Anterior cingulate cortex (tissue), 58 donors: ENCODE measurements around the gene NCKAP5.

ENCODE experiments used
- DNase-seq, 58 donors: peaks; one replicate each; lab custom pipeline; 2025; lab: John Stamatoyannopoulos, UW

NCKAP5 gene

DNA sequence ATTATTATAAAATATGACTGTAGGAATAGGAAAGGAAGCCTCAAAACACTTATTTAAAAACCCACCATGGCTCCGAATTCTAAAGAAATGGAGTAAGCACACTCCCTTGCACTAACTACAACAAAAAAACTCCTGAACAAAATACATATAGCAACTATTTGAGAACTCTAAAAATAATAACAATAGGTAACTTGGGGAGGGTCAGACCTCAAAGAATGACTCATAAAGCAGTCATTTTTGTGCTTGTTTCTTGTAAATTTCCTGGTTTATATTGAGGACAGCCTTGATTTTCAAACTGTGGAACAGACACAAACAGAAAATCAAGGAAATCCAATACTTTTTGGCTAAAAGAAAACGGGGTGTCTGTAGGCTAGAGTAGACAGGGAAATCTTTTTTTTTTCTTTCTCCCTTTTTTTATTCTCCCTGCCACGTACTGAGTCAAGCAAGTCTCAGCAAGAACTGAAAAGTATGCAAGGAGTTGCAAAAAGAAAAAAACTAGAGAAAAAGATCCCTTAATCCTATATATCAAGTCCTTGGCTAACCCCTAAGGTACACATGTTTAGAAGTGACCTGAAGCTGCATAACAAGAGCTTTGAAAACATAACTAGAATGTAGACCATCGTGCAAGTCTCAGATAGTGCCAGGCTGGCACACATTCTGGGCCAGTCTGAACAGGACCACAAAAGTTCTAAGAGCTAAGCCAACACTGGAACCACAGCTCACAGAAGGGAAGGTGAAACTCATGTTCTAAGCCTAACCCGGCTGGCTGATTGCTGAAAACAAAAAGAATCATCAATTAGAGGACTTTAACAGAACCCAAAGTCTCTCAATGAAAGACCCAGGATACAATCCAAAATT is 495.2 kb downstream of the NCKAP5 start:
- no peak for DNase-seq

DNA sequence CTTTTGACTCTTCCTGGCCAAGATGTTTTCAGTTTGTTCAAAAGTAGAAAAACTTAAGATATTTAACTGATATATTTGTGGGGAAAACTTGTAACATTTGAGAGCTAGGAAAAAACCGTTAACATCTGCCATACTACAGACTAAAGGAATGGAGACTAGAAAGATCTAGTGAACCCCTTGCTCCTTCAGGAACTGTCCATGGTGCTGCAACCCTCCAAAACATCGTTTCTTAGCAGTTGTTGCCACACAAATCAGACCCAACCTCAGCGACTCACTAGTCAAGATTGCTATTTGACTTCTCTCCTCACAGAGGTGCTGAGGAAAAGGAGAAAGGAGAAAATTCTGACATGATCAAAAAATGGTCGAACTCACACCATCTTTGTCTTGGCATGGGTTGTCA is 504.5 kb downstream of the NCKAP5 start:
- DNase-seq, result no peak

DNA sequence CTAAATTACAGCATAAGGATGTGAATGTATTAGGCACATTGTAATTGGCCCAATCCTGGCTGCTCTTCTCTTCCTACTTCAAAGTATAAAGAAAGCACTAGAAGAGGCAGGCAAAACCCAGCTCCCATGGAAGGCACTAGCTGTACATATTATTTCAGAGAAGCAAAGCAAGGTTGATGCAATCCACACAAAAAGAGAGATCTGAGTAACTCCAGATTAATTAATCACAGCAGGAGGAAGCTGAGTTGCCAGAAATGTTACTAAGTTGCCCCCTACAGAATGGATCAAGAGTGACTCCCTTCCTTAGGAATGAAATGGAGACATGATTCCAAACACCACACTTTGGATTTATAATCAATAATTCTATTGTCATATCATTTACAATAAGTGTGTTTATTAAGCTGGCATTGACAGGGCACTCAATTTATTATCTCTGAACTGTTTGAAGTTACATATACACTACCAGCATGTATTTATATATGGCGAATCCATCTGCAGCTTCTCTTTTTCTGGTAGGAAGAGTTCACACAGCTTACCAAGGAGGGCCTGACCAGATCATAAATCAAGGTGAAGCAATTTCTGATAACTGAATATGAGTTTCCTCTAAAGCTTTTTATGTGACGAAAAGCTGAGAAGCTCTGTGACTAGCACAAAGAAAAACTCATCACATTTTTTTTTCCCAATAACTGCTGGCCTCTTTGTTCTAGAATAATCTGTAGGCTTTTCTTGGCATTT is 505.2 kb downstream of the NCKAP5 start:
- no peak for DNase-seq

DNA sequence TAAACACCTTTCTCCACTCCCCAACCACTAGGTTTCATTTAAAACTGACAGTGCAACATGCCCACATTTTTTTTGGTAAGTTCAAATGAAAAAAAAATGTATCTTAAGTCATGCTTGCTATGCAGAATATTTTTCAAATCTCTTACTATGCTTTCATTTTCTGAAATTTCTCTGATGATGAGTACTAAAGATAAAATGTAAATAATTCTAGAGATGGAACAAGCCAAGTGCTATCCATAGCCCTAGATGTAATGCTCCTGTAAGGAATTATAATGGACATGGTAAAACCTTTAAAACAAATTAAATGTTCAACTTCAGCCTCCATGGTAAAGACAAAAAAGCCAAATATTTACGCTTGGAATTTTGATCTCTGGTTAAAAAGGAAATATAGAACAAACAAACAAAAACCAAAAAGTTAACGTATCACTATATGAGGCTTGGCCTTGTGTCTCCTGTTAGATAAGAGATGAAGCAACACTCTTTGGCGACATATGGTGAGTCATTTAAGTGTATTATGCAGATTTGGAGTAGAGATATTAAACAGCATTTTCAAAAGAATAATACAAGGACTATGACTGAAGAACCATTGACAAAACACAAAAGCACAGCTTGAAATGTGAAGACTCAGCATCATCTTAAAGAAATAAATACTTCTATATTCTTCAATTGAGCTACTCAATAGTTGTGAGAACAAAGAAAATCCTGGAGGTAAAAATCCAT is 506.2 kb downstream of the NCKAP5 start:
- no peak for DNase-seq

DNA sequence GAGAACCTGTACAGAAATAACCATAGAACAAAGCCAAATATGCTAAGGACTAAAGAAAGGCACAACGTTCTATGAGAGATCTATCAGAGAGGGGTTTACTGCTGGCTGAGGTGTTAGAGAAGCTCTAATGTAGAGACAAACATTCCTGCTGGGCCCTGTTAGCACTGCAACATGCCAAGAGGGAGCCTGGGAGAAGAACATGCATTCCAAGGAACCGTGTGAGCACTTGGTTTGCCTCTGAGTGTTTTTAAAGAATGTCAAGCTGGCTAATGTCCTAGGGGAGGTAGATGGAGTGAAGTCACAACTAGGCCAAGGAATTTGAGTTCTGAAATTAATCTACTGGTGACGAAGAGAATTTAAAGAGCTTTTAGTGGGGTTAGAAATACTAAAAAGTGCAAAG is 514.0 kb downstream of the NCKAP5 start:
- DNase-seq, result no peak

DNA sequence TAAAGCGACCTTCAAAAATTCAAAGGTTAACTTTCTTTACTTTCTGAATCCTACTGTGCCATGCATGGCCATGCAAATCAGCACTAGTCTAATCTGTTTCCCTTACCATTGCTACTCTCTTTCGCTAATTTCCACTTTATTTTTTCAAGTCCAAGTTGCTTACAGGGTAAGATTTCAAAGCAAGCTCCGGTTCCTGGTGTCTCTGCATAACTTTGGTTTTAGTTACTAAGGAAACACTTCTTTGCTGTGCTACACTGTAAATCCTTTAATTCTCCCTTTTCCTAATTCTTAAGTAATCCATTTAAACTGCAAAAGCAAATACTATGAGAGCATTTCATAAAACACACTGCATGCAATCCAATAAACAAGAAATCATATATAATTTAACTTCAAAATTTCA is 514.7 kb downstream of the NCKAP5 start:
- no peak for DNase-seq

DNA sequence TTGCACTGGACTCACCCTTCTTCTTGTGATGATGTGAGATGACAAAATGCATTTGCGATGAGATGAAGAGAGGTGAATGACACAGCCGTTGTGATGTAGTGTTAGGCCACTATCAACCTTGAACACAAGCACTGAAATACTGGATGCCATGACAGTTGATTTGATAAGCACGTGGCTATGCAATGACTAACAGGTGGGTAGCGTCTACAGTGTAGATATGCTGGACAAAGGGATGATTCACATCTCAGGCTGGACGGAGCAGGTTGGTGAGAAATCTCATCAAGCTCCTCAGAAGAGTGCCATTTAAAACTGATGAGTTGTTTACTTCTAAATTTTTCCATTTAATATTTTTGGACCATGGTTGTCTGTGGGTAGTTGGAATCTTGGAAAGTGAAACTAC is 522.5 kb downstream of the NCKAP5 start:
- DNase-seq, result no peak

DNA sequence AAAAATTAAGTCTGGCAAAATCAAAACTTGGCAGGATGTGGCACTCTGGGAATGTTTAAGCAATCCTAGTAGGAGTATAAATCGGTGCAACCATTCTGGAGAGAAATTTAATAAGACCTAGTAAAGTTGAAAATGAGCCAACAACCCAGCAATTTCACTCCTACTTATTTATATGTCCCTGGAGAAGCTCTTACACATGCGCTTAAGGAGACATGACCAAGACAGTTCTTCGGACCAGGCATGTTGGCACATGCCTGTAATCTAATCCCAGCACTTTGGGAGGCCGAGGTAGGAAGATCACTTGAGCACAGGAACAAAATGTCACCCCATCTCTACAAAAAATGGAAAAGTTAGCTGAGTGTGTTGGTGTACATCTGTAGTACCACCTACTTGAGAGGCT is 523.7 kb downstream of the NCKAP5 start:
- no peak for DNase-seq

DNA sequence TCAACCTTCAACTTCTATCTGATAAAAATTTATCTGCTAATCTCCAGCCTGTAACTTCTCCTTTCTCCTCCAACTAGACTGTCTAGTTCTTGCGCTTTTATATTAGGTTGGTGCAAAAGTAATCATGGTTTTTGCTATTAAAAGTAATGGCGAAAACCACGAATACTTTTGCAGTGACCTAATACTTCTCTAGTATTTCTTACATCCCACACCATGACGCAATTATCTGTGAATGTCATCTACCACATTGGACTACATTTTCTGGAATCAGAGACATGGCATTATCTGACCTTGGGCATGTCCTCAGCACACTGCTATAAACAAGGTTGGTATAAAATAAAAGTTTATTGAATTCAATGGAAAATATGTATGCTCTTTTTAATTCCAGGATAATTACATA is 528.1 kb downstream of the NCKAP5 start:
- no peak for DNase-seq

DNA sequence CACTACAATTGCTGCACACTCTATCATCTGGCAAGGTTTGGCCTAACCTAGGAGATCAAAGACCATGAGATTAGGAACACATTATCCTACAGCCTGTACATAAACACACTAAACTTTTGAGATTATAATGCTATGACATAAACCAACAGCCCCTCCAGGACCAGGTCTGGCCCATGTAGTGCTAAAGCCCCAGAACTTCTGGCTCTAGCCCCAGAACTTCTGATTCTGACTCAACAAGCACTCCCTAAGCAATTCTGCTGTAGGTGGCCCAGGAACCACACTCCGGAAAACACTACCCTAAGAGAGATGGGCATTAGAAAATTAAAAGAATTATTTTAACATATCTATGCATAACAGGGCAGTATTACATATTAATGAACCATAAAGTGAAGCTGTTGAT is 528.7 kb downstream of the NCKAP5 start:
- no peak for DNase-seq

DNA sequence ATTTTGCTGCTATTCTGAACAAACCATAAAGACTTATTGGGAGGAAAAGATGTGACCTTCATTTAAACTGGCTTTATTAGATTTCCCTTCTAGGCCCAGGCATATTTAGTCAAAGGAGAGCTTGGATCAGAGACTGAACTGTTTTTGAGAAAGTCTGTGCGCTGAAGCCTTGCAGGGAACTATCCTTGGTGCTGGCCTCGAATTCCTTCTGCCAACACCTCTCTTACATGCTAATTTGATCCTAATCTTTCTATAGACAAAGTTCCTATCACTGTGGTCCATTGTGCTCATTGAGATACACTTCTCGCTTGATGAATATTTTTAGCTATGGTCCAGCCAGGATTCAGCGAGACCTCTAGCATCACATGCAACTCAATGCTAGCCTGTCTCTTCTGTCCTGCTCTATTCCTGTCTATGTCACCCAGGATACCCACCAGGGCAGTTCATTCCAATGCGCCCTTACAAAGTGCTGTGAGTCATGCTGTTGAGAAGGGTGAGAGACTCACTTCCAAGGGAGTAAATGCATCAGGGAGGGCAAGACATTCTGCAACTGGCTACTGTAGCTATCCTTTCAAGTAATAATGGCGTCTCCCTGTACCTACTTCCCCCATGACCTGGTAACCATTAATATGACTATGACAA is 541.6 kb downstream of the NCKAP5 start:
- no peak for DNase-seq

DNA sequence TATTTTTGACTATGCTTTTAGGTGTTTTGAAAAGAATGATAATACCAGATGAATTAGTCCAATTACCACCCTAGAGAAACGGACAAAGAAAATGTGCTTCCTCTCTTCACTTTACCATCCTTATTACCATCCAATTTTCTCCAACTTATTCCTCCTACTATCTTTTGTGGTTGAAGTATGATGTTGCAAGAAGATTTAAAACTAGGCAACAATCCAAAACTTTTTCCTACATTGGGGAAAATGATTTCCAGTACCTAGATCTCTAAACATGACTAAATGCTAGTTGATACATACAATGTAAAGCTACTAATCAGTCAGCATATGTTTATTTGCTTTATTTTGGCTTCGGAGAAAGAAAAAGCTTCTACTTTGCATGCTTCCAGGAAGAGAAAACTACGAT is 543.3 kb downstream of the NCKAP5 start:
- DNase-seq, result no peak

DNA sequence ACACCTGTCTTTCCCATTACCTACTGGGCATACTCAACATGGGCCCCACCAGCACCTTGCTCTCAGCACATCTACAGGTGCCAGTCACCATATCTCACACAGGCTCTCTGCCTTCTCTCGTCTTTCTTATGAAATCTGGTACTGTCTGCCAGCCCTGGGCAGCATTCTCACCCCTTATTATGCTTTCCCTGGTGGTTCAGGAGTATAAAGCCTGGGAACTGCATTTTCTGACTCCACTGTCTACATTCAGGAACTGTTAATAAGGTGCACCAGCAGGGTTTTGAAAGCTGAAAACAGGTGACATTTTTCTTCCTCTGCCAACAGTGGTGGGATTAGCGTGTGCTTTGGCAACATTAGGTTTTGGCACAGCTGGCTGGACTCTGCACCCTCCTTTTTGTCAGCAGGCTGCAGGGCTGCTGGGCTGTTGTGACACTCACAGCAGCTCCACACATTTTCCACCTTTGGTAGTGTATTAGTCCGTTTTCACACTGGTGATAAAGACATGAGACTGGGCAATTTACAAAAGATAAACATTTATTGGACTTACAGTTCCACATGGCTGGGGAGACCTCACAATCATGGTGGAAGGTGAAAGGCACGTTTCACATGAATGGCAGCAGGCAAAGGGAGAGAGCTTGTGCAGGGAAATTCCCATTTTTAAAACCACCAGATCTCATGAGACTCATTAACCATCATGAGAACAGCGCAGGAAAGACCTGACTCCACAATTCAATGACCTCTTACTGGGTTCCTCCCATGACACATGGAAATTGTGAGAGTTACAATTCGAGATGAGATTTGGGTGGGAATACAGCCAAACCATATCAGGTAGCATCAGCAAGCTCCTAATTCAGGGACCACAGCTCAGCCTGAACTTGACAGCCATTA is 555.2 kb downstream of the NCKAP5 start:
- no peak for DNase-seq

DNA sequence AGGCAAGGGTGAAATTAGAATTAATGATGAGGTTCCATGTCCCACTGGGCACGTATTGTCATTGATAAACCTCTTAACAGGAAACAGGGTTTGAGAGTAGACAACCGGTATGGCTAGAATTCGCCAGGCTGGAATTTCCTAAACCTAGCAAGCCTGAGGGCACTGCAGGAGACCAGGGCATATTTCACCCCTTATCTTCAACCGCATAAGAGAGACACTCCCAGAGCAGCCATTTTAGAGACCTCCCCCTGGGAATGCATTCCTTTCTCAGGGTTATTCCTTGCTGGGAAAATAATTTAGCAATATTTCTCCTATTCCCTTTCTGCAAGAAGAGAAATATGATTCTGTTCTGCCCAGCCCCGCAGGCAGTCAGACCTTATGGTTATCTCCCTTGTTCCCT is 563.6 kb downstream of the NCKAP5 start:
- DNase-seq, result no peak

DNA sequence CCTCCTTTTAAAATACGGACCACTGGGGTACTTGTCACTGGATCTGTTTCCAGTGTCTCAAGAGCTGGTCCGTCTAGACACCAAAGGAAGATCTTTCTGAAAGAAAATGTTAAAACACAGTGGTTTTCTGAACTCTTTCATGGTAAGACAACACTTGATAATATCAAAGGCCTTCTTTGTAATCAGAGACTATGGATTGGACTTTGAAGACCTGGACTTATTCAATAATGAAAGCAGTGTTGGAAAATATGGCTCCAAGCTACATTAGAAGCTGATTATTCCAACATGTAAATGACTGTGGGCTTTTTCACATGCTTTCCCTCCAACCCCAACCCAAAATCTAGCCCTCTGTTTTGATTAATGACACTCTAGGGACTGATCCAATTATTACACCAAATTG is 568.8 kb downstream of the NCKAP5 start:
- DNase-seq, result no peak

DNA sequence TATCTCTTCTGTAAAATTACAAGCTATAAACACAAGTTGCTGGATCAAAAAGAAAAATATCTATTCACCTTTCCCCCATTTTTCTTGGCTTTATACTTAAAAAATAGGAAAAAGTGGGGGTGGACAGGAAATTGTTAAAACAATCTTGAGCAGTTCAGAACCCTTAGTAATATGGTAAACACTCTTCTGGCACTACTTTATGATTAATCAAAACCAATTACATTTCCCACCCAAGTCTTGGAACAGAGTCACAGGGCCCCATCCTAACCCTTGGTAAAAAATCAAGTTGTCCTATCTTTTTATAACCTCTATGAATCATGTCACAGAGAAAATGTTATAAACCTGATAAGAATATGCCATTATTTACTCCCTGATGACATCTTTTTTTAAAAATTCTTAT is 570.0 kb downstream of the NCKAP5 start:
- DNase-seq, result no peak

DNA sequence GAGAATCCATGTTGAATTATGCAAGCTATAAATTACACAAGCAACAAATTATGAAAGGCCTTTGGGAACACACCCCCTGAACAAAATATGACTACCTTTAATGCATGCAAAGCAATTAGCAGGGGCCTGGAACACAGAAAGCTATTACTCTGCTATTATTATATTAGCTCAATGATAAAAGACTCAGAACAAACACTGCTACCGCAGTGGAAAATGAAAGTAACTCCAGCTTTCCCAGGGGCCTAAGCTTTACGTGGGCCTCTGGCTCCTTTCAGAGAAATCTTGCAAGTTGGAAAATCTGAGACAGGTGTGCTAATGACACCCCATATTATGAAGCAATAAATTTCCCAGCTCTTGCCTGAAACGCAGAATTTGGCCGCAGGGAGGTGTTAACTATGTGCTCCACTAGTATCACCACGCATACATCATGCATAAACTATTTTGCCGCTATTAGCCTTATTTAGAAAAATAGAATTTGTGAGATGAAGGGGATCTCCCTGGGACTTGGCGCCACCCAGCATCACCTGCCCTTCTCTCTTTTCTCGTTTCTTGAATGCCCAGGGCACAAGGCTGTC is 576.7 kb downstream of the NCKAP5 start:
- no peak for DNase-seq

DNA sequence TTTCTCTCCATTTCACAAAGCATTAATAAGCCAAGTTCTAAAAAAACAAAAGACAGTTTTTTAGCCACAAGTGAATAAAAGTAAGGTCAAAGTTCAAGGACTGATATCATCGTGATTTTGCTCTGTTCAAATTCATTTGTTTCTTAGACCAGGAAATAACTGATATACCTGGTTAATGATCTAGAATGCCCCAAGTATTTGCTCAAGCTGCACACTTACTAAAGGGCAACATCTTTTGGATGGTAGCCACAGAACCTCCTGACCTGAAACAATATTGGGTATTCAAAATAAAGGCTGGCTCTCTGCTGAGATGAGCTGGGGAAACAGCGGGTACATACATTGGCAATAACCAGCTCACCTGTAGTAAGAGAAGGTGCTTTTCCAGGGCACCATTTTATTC is 583.5 kb downstream of the NCKAP5 start:
- no peak for DNase-seq

DNA sequence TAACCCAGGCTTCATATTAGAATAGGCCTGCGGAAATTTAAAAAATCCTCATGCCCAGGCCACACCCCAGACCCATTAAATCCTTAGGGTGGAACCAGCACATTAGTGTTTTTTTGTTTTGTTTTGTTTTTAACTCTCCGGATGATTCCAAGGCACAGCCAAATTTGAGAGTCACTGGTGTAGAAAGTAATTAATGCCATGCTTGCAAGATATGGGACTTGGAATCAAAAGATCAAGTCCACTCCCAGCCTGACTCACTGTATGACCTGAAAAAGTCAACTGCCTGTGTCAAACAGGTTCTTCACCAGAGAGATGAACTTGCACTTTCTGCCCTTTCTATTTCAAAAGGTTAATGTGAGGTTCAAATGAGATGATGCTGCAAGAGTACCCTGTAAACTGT is 588.0 kb downstream of the NCKAP5 start:
- DNase-seq, result no peak
